Panc1 (cell line): ENCODE results near the gene RUFY2.

Source experiments
- CTCF ChIP-seq: fragments of 450-650 bp; IDR thresholded peaks from 2 replicates; pipeline ENCODE4 v1.5.1; 2017; ENCODE audit warnings: mild to moderate bottlenecking
- POLR2AphosphoS5 ChIP-seq: IDR thresholded peaks from 2 replicates; pipeline ENCODE4 v1.6.1; 2012; ENCODE audit warnings: mild to moderate bottlenecking, low read depth, low read length, moderate library complexity
- REST ChIP-seq, 2 experiments: IDR thresholded peaks; 2 replicates each; pipeline ENCODE4 v1.6.1; 2011 to 2012; ENCODE audit warnings: low read depth in 2 of 2, control low read depth in 1 of 2, low read length in 1 of 2, mild to moderate bottlenecking in 1 of 2, moderate library complexity in 1 of 2; ENCODE audit not compliant: insufficient read depth in 1 of 2
- SIN3A ChIP-seq: IDR thresholded peaks from 2 replicates; pipeline ENCODE4 v1.6.1; 2012; ENCODE audit warnings: low read depth, mild to moderate bottlenecking, low read length, moderate library complexity, borderline replicate concordance; ENCODE audit not compliant: insufficient read depth
- TCF7L2 ChIP-seq: IDR thresholded peaks from 2 replicates; pipeline ENCODE4 v1.6.1; 2011; ENCODE audit warnings: mild to moderate bottlenecking, low read depth, low read length, inconsistent platforms

- TF ChIP-seq CTCF: no peak
- no peak for TF ChIP-seq REST (IDR thresholded peaks at IDR 0.05; ENCODE audit: insufficient read depth in 1 of 2, low read depth in 2 of 2, low read length in 1 of 2)
- TF ChIP-seq POLR2AphosphoS5: no peak
- TF ChIP-seq TCF7L2: no peak
- no peak for TF ChIP-seq SIN3A
These were observed 103.1 kb downstream of the RUFY2 start for GRCh38 chr10:68303849-68304412.
